ENCODE data around the gene EEF1E1.

DNA sequence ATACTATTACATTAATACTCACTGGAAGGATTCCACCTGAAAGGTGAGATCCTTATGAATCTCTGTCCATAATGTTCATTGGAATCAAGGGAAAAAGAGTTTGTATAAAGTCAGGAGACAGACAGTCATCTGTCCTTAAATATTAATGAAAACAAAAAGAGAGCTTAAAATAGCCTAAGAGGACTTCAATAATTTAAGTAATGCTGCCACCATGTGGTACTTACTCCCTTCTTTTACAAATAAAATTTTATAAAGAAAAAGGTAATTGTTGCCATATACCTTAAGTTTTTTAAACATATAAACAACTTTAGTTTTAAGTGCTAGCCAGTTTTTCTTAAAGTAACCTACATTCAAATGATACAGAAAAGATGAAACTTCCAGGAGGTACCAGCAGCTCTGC lies 43.2 kb downstream of the EEF1E1 start:
- TF ChIP-seq POLR2A (IDR thresholded peaks at IDR 0.05; ENCODE audit: control extremely low read depth in 1 of 2, low read depth in 2 of 2, low read length in 2 of 2) (no peak), GABPA (IDR thresholded peaks at IDR 0.05; ENCODE audit: borderline replicate concordance, insufficient read depth, low read length) (no peak), CTCF (IDR thresholded peaks at IDR 0.05; ENCODE audit: control extremely low read depth in 1 of 3, insufficient read depth in 1 of 3, low read depth in 1 of 3, low read length in 3 of 3) (no peak; a peak in 1 of 4 replicates), POLR2AphosphoS5 (IDR thresholded peaks at IDR 0.05; ENCODE audit: low read depth, low read length) (no peak), TEAD4 (IDR thresholded peaks at IDR 0.05; ENCODE audit: low read depth, low read length) (no peak), ATF2 (IDR thresholded peaks at IDR 0.05; ENCODE audit: low read length) (no peak), SP1 (IDR thresholded peaks at IDR 0.05; ENCODE audit: low read depth, low read length) (no peak), CREB1 (IDR thresholded peaks at IDR 0.05) (no peak), USF2 (IDR thresholded peaks at IDR 0.05; ENCODE audit: low read length) (no peak), SP4 (IDR thresholded peaks at IDR 0.05; ENCODE audit: low read length) (no peak), EP300 (IDR thresholded peaks at IDR 0.05; ENCODE audit: borderline replicate concordance in 1 of 2, low read depth in 2 of 2, low read length in 2 of 2) (no peak)
- TF ChIP-seq, protein P1, sequence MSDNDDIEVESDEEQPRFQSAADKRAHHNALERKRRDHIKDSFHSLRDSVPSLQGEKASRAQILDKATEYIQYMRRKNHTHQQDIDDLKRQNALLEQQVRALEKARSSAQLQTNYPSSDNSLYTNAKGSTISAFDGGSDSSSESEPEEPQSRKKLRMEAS (IDR thresholded peaks at IDR 0.05), result no peak
